GM20000 (cell line): ENCODE data around the gene TCAP.

Experiments used
- DNase-seq: peaks from one replicate; pipeline ENCODE4 v3.0.0; 2012; ENCODE audit warnings: low spot score
- TF ChIP-seq, protein P1 (sequence below): IDR thresholded peaks from 2 replicates; pipeline ENCODE4 v1.5.1; 2012; ENCODE audit warnings: mild to moderate bottlenecking, control low read depth; ENCODE audit errors: extremely low read depth, missing control alignments

Gene TCAP

GRCh38 chr17:39664581-39665561, at the start of gene TCAP:
Gene TCAP (plus strand): TSS chr17:39665349. CDS start chr17:39665360, 11 bp downstream.
- TF ChIP-seq, protein P1, sequence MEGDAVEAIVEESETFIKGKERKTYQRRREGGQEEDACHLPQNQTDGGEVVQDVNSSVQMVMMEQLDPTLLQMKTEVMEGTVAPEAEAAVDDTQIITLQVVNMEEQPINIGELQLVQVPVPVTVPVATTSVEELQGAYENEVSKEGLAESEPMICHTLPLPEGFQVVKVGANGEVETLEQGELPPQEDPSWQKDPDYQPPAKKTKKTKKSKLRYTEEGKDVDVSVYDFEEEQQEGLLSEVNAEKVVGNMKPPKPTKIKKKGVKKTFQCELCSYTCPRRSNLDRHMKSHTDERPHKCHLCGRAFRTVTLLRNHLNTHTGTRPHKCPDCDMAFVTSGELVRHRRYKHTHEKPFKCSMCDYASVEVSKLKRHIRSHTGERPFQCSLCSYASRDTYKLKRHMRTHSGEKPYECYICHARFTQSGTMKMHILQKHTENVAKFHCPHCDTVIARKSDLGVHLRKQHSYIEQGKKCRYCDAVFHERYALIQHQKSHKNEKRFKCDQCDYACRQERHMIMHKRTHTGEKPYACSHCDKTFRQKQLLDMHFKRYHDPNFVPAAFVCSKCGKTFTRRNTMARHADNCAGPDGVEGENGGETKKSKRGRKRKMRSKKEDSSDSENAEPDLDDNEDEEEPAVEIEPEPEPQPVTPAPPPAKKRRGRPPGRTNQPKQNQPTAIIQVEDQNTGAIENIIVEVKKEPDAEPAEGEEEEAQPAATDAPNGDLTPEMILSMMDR: no peak
- DNase-seq: no peak

- DNase-seq: no peak
- TF ChIP-seq, protein P1: no peak
Measured at GRCh38 chr17:39615434-39615833, 49.7 kb upstream of the TCAP start.

GRCh38 chr17:39617100-39617445, 48.1 kb upstream of the TCAP start:
- TF ChIP-seq, protein P1: no peak
- no peak for DNase-seq

DNA sequence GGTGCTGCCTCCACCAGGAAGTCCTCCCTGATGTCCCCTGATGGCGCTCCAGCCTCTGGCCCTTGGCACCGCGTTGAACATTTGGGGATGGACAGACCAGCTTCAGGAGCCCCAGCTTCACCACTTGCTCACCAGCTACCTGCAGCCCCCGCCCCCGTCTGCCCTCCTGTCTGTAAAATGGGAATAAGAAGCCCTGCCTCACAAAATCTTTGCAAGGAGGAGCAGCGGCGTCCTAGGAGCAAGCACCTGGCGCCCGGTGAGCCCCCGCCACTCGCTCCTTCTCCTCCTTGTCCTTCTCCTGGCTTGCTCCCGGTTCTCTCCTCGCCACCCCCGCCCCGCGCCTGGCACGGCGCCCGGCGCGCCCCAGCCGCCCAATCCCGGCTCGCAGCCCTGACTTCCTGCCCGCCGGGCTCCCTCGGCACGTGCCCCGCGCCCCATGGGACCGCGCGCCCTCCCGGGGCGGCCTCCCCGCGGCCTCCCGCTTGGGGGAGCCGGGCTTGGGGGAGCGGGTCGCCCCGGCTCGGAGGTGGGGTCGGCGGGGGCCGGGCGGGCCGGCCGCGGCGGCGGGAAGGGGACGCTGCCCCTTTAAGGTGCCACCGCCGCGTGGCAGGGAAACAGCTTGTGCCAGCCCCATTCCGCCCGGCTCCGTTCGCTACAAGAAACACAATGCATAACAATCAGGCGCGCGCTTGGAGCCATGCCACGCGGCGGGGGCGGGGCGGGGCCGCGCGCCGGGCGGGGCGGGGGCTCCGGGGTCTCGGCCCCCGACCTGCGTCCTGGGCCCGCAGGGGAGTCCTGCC, 47.5 kb upstream of the TCAP start:
- no peak for DNase-seq

GRCh38 chr17:39618246-39618913, 46.8 kb upstream of the TCAP start:
- DNase-seq: no peak
- TF ChIP-seq, protein P1: no peak

More for the DNA sequence above, 47.5 kb upstream of the TCAP start:
- TF ChIP-seq, protein P1: no peak

DNA sequence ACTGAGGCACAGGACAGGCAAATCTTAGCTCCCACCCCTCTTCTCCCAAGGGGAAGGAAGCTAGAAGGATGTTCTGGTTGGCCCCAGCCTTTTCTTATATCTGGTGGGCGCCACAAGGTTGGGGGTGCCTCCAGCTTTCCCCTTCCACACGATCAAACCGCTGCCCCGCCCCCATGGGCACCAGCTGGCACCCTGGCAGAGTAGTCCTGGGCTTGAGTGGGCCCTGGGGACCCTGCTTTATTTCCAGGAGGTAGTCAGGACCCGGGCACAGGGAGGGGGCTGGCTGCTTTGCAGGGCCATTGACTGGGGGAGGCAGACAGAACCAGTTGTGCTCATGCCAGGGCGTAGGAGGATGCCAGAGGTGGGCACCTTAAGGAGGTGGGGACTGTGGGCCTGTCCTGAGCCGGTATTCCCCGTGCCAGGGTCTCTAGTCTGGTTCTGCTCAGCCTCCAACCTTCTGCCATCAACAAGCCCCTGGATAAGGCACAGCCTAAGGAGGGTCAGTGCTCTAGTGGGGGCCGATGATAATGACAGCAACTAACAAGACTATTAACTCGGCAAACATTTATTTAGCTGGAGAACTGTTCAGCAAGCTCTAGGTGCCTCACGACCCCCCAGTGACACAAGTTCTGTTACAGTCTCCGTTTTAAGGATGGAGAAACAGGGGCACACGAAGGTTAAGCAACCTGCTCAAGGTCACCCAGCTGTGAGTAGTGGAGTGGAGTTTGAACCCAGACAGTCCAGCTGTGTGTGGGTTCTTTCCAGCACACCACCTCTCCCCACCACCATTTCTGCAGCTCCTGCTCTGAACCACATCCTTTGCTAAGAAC, 46.0 kb upstream of the TCAP start:
- no peak for DNase-seq
- TF ChIP-seq, protein P1: no peak
